SKM-1 treated with dmso at 0.1 percent for 144 hours (cell line): Measurements from ENCODE around the gene HYAL2.
"Not testable (repeated sequence)": the region's sequence is repeated elsewhere in the genome, so short reads cannot be mapped to it uniquely, and the experiment has no call there.

Experiments used
- DNase-seq: peaks from one replicate; lab custom pipeline; 2025; ENCODE audit not compliant: unreplicated experiment; lab: John Stamatoyannopoulos, UW

The HYAL2 gene

DNA sequence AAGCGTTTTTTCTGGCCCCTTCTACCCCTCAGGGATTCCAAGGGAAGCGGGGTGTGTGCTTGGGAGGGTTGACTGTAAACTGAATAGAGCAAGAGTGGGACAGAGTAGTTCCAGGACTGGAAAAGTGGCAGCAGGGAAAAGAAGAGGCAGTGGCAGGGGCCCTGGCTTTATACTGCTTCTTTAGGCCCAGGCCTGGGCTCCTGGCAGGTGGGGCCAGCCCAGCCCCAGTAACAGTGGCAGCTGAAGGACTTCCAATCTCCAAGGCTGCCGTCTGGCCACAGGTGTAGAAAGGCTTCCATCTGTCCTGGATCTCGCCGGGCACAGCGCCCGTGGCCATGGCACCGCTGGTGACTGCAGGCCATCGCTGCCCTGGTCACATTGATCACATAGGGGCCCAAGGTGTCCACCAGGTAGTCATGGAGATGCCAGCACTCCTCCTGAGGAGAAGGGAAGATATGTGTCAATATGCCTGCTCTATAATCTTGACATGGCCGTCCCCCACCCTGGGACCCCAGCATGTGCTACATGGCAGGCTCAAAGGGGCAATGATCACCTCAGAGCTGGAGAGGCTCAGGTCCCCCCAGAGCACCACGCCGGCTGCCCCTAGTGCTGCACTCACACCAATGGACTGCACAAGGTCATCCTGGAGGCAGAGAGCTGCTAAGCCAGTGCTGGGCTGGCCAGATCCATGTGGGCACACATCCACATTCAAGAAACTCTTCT lies 29.3 kb downstream of the HYAL2 start:
- no peak for DNase-seq

DNA sequence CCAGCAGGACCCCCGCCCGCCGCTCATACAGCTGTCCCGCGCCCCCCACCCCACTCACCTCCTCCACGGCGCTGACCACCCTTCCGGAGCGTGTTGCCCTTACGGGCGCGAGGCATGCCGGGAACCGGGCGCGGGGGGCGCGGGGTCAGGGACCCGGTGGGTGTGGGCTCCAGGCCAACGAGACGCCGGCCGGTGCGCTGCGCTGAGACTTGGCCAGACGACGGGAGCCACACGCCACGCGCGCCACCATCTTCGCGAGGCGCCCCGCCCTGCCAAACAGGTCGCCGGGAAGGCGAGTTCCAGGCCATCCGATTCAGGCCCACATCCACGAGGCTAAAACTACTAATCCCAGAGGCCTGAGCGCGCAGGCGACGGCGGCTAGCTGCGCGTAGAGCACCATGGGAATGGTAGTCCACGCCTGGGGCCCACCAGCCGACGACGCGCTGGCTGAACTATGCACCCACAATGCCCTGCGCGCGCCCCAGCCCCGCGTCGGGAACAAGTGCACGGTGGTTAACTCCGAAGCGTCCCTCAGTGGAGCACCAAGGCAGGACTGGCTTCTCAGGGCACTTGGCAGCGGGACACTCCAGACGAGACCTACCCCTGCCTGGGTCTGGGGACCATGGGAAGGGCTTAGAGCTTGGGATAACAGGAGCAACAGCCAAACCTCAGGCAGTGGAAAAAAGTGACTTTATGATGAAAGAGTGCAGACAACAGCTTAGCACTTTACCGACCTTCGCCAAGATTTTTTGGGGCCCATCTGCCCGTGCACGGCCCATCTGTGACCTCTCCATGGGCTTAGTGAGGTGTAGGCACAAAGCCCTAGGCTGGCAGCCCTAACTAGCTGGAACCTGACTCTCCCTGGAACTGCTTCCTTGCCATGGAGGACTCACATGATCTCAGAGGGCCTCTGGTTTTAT lies 30.1 kb downstream of the HYAL2 start, which contains the start of gene IFRD2:
Gene IFRD2, minus strand, starts transcription at position 271 of the 920 bp plus-strand sequence. Its CDS starts 155 bp downstream, at position 116.
- peak; percentile 98 for DNase-seq

DNA sequence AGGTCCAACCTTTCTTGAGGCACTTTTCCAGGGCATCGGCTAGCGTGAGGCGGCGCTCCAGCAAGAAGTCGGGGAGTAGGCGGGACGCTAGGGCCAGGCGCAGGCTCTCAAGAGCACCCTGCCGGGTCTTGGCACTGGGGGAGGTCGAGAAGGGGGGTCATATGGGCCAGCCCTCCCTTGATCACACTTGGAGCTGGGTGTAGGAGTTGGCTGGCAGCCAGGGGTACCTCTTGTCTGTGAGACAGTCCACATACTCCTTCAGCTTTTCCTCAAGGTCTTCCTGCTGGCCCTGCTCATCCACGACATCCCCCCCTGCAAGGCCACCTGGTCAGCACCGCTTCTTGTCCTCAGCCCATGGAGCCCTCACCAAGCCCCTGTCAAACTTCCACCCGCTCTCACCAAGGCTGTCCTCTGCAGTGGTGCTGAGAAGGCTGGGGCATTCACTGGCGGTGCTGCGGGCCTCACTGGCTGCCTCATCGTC lies 32.3 kb downstream of the HYAL2 start:
- DNase-seq = no peak

DNA sequence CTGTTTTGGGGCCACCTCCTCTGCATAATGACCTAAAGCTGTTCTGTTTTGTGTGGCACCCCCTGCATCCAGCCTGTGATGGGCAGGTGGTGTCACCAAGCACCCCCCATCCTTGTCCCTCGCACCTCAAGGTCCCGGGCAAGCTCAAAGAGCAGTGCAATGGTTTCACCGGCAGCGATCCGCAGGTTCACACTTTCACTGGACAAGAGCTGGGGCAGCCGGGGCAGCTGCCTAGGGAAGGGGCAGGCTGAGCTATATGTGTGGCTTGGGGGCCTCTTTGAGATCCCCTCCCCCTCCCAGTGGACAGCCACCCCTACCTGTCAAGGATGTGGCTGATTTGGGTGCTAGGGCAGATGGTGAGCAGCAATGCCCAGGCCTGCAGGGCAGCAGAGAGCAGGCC lies 33.4 kb downstream of the HYAL2 start:
- DNase-seq = no peak

DNA sequence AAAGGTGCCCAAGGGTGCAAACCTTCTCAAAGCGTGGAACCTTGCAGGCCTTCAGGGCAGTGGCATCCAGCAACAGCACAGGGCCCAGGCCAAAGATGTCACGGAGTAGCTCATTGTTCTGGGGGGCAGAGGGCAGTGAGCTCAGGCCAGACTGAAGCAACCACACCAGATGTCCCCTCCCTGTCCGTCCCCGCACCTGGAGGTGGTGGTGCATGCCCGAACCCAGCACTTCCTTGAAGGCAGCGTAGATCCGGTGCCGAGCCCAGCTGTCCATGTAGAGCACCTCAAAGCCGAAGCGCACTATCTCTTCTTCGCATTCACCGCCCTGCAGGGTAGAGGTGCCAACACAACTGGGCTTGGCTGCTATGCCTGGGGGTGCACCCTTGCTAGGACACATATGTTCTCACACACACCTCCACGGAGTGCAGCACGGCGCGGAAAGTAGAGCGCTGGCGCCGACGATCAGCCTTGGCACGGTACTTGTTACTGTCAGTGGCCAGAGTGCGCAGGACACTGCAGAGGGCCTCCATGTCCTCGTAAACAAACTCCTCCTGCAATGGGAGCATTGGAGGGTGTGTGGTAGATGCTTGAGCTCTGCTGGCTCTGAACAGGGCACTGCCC lies 34.0 kb downstream of the HYAL2 start:
- DNase-seq = no peak

DNA sequence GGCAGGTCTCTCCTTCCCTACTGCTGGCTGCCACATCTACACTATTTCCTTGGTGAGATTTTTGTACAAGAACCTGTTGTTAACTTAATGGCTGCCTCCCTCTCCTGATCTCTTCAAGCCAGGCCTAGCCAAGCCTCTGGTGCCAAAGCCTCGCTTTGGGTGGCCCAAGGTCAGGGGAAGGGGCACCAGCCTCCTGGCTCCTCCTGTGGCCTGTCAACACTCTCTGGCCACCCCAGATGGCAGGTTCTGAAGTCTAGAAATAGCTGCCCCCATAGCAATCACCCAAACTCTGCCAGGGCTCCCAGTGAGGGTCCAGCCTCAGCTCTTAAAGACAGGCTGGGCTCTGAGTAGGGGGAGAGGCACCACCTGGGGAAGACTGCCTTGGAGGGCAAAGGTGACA lies 35.3 kb downstream of the HYAL2 start:
- no peak for DNase-seq

DNA sequence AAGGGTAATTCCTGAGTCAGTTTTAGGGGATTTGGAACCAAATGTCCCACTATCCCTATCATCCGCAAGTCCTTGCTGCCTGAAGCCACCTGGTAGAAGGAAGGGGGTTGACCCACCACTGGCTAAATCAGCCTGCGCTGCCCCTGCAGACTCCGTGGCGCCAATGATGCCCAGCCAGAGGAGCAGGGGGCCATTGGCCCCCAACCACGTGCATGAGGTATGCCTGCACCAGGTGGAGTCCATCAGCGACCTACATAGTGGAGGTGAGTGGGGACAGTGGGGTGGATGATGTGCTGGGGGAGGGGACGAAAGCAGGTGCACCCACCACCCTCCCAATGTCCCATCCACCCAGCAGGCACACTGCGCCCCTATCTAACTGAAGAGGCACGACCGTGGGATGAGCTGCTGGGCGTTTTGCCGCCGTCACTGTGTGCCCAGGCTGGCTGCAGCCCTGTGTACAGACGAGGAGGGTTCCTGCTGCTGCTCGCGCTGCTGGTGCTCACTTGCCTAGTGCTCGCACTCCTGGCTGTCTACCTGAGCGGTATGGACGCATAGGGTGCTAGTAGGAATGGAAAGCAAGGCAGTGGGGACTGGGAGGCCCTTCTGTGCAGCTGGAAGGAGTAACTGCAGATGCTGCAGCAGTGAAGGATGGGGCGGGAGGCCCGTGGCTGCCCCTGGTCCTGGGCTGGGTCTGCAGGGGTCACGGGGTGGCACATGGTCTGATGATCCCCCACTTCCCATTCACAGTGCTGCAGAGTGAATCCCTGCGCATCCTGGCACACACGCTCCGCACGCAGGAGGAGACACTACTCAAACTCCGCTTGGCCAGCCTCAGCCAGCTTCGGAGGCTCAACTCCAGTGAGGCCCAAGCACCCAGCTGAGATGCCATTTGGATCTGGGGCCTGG lies 36.0 kb downstream of the HYAL2 start:
- no peak for DNase-seq

DNA sequence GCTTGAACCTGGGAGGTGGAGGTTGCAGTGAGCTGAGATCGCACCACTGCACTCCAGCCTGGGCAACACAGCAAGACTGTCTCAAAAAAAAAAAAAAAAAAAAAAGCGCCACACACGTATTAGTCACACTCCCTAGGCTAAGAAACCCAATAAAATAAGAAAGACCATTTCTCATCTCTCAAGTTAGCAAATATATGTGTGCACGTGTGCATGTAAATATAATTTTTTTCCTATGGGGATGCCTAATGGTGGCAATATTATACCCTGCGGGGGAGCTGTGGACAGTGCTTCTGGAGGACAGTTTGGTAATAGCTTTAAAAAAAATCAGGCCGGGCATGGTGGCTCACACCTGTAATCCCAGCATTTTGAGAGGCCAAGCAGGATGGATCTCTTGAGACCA lies 38.4 kb downstream of the HYAL2 start:
- not testable (repeated sequence) for DNase-seq

DNA sequence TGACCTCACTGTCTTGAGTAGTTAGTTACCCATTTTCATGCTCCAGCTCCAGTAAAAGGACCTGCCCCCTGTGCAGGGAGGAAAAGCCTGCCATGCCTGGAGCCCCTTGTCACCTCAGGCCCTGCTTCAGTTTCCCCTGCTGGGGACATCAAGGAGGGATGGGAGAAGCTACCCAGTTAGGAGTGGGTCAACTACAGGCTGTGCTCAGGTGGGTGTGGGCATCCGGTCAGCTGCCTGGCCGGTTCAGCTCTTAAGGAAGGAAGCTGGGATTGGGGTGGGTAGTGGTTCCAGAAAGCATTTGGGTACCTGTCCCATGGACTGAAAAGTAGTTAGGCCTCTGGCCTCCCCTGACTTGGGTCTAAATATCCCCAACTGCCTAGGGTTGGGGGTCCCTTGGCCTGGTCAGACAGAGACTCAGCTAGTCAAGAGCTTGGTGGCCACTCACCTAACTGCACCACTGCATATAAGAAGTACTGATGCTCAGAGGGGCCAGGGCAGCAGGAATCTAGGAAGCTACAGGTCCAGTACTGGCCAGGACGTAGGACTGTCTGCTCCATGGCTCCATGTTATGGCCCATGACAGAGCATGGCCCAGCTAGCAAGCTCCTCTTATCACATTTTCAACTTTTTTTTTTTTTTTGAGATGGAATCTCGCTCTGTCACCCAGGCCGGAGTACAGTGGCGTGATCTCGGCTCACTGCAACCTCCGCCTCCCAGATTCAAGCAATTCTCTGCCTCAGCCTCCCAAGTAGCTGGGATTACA lies 43.1 kb downstream of the HYAL2 start:
- no peak for DNase-seq

DNA sequence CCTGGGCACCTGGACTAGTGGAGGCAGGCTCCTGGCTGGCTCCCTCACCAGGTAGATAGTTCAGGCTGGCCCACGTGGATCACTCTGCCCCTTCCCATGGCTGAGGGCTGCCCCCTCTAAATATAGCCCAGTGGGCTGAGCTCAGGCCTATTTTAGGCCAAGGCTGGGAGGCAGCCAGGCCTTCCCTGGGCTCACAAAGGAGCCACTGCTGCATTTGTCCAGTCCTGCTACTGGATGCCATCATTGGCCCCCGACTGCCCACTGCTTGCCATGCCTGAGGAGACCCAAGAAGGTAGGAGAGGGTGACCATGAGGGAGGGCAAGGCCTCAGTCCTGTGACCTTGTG lies 43.7 kb downstream of the HYAL2 start, which contains the start of gene LSMEM2:
Gene LSMEM2, plus strand, starts transcription at position 208 of the 345 bp plus-strand sequence. Its CDS starts 27 bp downstream, at position 235.
- no peak for DNase-seq

DNA sequence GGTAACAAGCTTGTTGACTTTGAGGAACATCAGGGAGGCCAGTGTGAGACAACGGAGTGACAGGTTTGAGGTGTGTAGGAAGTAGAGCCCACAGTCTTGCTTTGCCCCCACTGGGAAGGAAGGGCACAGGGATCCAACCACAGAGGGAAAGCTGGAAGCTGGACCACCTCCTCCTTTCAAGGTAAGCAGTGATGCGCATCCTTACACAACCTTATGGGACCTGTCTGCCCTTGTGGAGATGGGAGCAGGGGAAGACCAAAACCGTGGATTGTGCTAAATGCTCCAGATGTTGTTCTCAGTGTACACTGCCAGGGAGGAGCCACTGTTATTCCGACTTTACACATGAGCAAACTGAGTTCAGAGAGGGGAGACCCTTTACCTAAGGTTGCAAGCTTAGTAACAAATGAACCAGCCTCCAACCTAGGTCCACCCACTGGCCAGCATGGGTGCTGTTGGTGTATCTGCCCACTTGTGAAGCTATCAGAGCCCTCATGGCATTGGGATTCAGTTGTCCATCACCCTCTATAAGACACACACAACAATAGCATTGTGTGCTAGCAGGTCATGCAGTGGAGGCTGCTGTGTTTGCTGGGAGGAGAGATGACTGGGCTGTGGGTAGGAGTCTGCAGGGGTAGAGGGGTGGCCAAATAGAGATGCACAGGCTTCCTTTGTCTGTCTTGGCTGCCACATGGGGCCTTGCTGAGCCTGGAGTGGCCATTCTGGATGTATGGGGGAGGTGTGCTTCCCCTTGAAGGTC lies 44.2 kb downstream of the HYAL2 start:
- DNase-seq = no peak

DNA sequence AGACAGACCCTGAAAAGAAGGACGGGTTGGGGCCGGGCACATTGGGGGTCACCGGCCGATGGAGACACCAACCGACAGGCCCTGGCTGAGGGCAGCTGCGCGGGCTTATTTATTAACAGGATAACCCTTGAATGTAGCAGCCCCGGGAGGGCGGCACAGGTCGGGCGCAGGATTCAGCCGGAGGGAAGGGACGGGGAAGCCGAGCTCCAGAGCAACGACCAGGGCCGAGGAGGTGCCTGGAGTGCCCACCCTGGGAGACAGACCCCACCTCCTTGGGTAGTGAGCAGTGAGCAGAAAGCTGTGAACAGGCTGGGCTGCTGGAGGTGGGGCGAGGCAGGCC lies 45.8 kb downstream of the HYAL2 start:
- DNase-seq = no peak

DNA sequence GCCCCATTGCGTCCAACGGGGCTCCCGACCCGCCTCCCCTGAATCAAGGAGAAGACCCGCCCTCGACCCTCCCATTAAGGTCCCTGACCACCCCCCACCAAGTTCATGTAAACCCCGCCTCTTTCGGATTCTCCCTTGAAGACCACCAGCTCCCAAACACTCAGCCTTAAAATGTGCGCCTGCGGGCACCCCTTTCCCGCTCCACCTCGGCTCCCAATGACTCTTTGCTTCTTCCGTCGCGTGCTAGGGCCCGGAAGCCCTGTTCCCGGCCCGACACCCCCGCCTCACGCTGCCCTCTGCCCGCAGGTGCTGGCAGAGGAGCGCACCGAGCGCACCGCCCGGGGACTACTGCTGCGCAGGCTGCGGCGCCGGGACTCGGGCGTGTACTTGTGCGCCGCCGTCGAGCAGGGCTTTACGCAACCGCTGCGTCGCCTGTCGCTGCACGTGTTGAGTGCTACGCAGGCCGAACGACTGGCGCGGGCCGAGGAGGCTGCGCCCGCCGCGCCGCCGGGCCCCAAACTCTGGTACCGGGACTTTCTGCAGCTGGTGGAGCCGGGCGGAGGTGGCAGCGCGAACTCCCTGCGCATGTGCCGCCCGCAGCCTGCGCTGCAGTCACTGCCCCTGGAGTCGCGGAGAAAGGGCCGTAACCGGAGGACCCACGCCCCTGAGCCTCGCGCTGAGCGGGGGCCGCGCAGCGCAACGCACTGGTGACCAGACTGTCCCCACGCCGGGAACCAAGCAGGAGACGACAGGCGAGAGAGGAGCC lies 46.4 kb downstream of the HYAL2 start:
- DNase-seq = no peak

DNA sequence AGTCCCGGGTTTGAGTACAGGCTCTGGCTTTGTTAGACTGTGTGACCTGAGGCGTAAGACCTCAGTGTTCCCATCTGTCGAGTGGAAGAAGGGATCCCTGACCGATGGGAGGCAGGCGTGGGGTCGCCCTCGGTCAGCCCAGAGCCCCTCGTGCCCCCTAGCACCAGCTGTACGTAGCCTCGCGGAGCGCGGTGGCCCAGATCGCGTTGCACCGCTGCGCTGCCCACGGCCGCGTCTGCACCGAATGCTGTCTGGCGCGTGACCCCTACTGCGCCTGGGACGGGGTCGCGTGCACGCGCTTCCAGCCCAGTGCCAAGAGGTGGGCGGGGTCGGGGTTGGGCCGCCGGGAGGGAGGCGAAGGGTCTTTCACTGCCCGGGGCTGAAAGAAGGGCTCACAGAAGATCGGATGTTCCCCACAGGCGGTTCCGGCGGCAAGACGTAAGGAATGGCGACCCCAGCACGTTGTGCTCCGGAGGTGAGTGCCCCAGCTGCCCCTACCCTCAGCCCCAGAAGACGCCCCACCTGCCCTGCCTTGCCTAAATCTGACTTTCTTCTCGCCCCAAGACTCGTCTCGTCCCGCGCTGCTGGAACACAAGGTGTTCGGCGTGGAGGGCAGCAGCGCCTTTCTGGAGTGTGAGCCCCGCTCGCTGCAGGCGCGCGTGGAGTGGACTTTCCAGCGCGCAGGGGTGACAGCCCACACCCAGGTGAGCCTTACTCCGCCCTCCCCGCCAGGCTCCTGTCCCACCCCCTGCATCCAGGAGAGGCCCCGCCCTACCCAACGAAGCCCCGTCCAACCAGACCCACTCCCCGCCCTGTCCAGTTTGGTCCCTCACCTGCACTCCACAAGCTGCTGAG lies 47.2 kb downstream of the HYAL2 start:
- no peak for DNase-seq

DNA sequence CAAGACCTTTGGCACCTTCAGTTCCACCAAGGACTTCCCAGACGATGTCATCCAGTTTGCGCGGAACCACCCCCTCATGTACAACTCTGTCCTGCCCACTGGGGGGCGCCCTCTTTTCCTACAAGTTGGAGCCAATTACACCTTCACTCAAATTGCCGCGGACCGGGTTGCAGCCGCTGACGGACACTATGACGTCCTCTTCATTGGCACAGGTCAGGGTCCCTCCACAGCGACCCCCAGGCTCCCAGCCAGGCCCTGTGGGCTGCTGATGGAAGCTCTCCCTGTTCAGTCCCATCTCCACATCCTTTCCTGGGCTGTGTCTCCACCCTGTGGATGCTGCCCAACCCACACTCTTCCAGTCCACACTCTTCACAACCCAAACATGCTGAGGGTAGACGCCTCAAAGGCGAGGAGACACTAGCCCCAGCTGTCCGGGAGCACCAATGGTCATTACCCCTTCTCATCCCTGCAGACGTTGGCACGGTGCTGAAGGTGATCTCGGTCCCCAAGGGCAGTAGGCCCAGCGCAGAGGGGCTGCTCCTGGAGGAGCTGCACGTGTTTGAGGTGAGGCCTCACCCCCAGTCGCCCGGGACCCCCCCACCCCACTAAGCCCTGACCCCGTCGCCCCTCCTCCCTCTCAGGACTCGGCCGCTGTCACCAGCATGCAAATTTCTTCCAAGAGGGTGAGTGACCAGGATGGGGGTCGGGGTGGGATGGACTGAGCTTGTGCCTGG lies 48.0 kb downstream of the HYAL2 start:
- DNase-seq = peak; percentile 32

DNA sequence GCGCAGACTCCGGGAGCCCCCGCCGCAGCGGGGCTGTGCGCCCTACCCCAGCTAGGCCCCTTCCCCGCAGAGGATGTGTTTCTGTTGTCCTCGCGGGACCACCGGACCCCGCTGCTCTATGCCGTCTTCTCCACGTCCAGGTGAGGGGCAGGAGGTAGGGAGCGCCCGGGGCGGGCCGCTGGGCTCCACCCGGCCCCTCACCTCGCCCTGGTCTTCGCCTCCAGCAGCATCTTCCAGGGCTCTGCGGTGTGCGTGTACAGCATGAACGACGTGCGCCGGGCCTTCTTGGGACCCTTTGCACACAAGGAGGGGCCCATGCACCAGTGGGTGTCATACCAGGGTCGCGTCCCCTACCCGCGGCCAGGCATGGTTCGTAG lies 48.9 kb downstream of the HYAL2 start:
- DNase-seq = no peak
